Left lobe of liver (tissue), 2 donors: ENCODE results near the gene PLXNB3. TPM values are rescaled to one million over a fixed set of nuclear protein-coding genes. Genes with fewer than 3 reads are reported as not detected.
"Not testable (repeated sequence)": the region's sequence is repeated elsewhere in the genome, so short reads cannot be mapped to it uniquely, and the experiment has no call there.

ENCODE experiments used
- ATAC-seq: fragments of 200-7000 bp; cut with Tn5 transposase; one replicate; pipeline ENCODE4 v1.9.1; 2020; ENCODE audit warnings: mild to moderate bottlenecking, moderate library complexity
- DNase-seq: peaks from one replicate; pipeline ENCODE4 v3.0.0-alpha.2; 2020; ENCODE audit warnings: low spot score
- total RNA-seq: library from RNA; stranded (reverse); gene quantifications from one replicate; pipeline ENCODE4 v1.2.1, GENCODE V29; 2021
- donor health status: DM: no; HTN: no; CAD: no; lungs with moderate emphysema.
- donor health status: DM: no; HTN: yes; CAD: no.

The PLXNB3 gene
- total RNA-seq, 1 donor from 2014 or later, result 1.4 TPM

GRCh38 chrX:153806999-153807575 is 43.0 kb downstream of the PLXNB3 start:
- ATAC-seq (no peak), DNase-seq (no peak)

- ATAC-seq, result no peak
- DNase-seq, result no peak
Observed at GRCh38 chrX:153807976-153808375, 43.9 kb downstream of the PLXNB3 start.

- DNase-seq (no peak), ATAC-seq (no peak)
Observed at GRCh38 chrX:153812220-153812619, 48.2 kb downstream of the PLXNB3 start.

GRCh38 chrX:153813161-153813560 is 49.1 kb downstream of the PLXNB3 start:
- ATAC-seq (no peak), DNase-seq (no peak)

- DNase-seq, result no peak
- no peak for ATAC-seq
Observed at GRCh38 chrX:153814591-153815315, 50.7 kb downstream of the PLXNB3 start.

GRCh38 chrX:153816831-153817690 is 53.0 kb downstream of the PLXNB3 start:
- ATAC-seq, result peak; percentile 34
- no peak for DNase-seq

- not testable (repeated sequence) for ATAC-seq, DNase-seq
Observed at GRCh38 chrX:153818064-153818463, 54.0 kb downstream of the PLXNB3 start.

- DNase-seq (no peak), ATAC-seq (peak; percentile 79)
Observed at GRCh38 chrX:153818571-153819383, 54.7 kb downstream of the PLXNB3 start.

- DNase-seq (no peak), ATAC-seq (peak; percentile 16)
Observed at GRCh38 chrX:153819384-153820040, 55.5 kb downstream of the PLXNB3 start.

- no peak for ATAC-seq
Observed at GRCh38 chrX:153820601-153821000, 56.6 kb downstream of the PLXNB3 start.

GRCh38 chrX:153821066-153821465 is 57.0 kb downstream of the PLXNB3 start:
- ATAC-seq, result no peak
- no peak for DNase-seq

More at GRCh38 chrX:153820601-153821000, 56.6 kb downstream of the PLXNB3 start:
- DNase-seq, result no peak

- no peak for DNase-seq
- no peak for ATAC-seq
Observed at GRCh38 chrX:153824348-153824747, 60.3 kb downstream of the PLXNB3 start.

GRCh38 chrX:153825042-153825441 is 61.0 kb downstream of the PLXNB3 start:
- ATAC-seq (no peak), DNase-seq (no peak)

Other genes with a start within 250 kb of the PLXNB3 start
- not detected for gene ATP2B3, start 246.6 kb upstream of the PLXNB3 start, total RNA-seq
- gene CCNQ, start 165.1 kb upstream of the PLXNB3 start, total RNA-seq, result 8.7 TPM
- gene DUSP9, start 117.0 kb upstream of the PLXNB3 start, total RNA-seq, result 0.60 TPM
- not detected for gene PNCK, start 90.4 kb upstream of the PLXNB3 start, total RNA-seq
- gene SLC6A8, start 76.3 kb upstream of the PLXNB3 start, total RNA-seq, result 3.2 TPM
- 108 TPM for gene BCAP31, start 39.9 kb upstream of the PLXNB3 start, total RNA-seq
- gene ABCD1, start 39.4 kb upstream of the PLXNB3 start, total RNA-seq, result 13.4 TPM
- gene SRPK3, start 16.8 kb downstream of the PLXNB3 start, total RNA-seq, result not detected
- gene IDH3G, start 30.1 kb downstream of the PLXNB3 start, total RNA-seq, result 25.4 TPM
- 211 TPM for gene SSR4, start 30.4 kb downstream of the PLXNB3 start, total RNA-seq
- 0.91 TPM for gene PDZD4, start 66.3 kb downstream of the PLXNB3 start, total RNA-seq
- 0.88 TPM for gene L1CAM, start 121.9 kb downstream of the PLXNB3 start, total RNA-seq
- gene AVPR2, start 140.4 kb downstream of the PLXNB3 start, total RNA-seq, result not detected
- 8.1 TPM for gene ARHGAP4, start 162.0 kb downstream of the PLXNB3 start, total RNA-seq
- 38.0 TPM for gene NAA10, start 170.8 kb downstream of the PLXNB3 start, total RNA-seq
- gene RENBP, start 180.4 kb downstream of the PLXNB3 start, total RNA-seq, result 5.5 TPM
- gene HCFC1, start 207.6 kb downstream of the PLXNB3 start, total RNA-seq, result 17.2 TPM
- gene TMEM187, start 208.5 kb downstream of the PLXNB3 start, total RNA-seq, result 11.6 TPM